Astrocyte (in vitro differentiated cells and primary cell): Measurements from ENCODE around the gene RPL7L1. TPM values are rescaled to one million over a fixed set of nuclear protein-coding genes. Genes with fewer than 3 reads are reported as not detected.

ENCODE experiments used
- DNase-seq: peaks from one replicate; pipeline ENCODE4 v3.0.0-alpha.2; 2010; ENCODE audit warnings: low read depth
- FAIRE-seq: peaks from 2 replicates; lab custom pipeline; 2011; peaks lifted over from hg19 to GRCh38; lab: Jason Lieb, UNC
- H2AFZ ChIP-seq: 2 replicates; pipeline ENCODE4 v1.6.0; 2012; ENCODE audit warnings: low read depth, low read length, inconsistent platforms
- H3K27ac ChIP-seq: 2 replicates; pipeline ENCODE4 v1.5.1; 2011; ENCODE audit warnings: low read depth, low read length, inconsistent platforms
- H3K27me3 ChIP-seq: 2 replicates; pipeline ENCODE4 v1.6.0; 2011; ENCODE audit warnings: low read length, inconsistent platforms; ENCODE audit not compliant: insufficient read depth
- H3K36me3 ChIP-seq: 2 replicates; pipeline ENCODE4 v1.5.1; 2011; ENCODE audit warnings: low read length, inconsistent platforms; ENCODE audit not compliant: insufficient read depth
- H3K4me1 ChIP-seq: 2 replicates; pipeline ENCODE4 v1.5.1; 2011; ENCODE audit warnings: low read length, inconsistent platforms; ENCODE audit not compliant: insufficient read depth
- H3K4me2 ChIP-seq: 2 replicates; pipeline ENCODE4 v1.6.0; 2012; ENCODE audit warnings: low read length, inconsistent platforms
- H3K4me3 ChIP-seq: 2 replicates; pipeline ENCODE4 v1.5.1; 2011; ENCODE audit warnings: low read depth, mild to moderate bottlenecking, low read length, inconsistent platforms; ENCODE audit not compliant: insufficient read depth
- H3K79me2 ChIP-seq: 2 replicates; pipeline ENCODE4 v1.6.0; 2012; ENCODE audit warnings: mild to moderate bottlenecking, low read length, inconsistent platforms; ENCODE audit not compliant: insufficient read depth
- H3K9ac ChIP-seq: 2 replicates; pipeline ENCODE4 v1.6.0; 2012; ENCODE audit warnings: mild to moderate bottlenecking, low read length, inconsistent platforms
- H3K9me3 ChIP-seq: 2 replicates; pipeline ENCODE4 v1.5.1; 2012; ENCODE audit warnings: low read depth, mild to moderate bottlenecking, low read length, inconsistent platforms; ENCODE audit not compliant: insufficient read depth
- H4K20me1 ChIP-seq: 2 replicates; pipeline ENCODE4 v1.6.0; 2012; ENCODE audit warnings: low read length, inconsistent platforms; ENCODE audit not compliant: insufficient read depth
- H3K27ac Mint-ChIP-seq: one replicate; pipeline ENCODE4 v1.8.0; 2021; ENCODE audit warnings: mild to moderate bottlenecking, mixed read lengths; ENCODE audit not compliant: unreplicated experiment
- H3K27me3 Mint-ChIP-seq: one replicate; pipeline ENCODE4 v1.8.0; 2021; ENCODE audit warnings: low read depth, mixed read lengths; ENCODE audit not compliant: unreplicated experiment
- H3K36me3 Mint-ChIP-seq: one replicate; pipeline ENCODE4 v1.8.0; 2021; ENCODE audit warnings: low read depth, mixed read lengths; ENCODE audit not compliant: unreplicated experiment
- H3K4me1 Mint-ChIP-seq: one replicate; pipeline ENCODE4 v1.8.0; 2021; ENCODE audit warnings: low read depth, mixed read lengths; ENCODE audit not compliant: unreplicated experiment
- H3K4me3 Mint-ChIP-seq: one replicate; pipeline ENCODE4 v1.8.0; 2021; ENCODE audit warnings: mild to moderate bottlenecking, moderate library complexity, mixed read lengths; ENCODE audit not compliant: unreplicated experiment
- H3K9me3 Mint-ChIP-seq: one replicate; pipeline ENCODE4 v1.8.0; 2021; ENCODE audit warnings: mild to moderate bottlenecking, mixed read lengths; ENCODE audit not compliant: unreplicated experiment
- CTCF ChIP-seq: IDR thresholded peaks from 2 replicates; pipeline ENCODE4 v1.5.1; 2011; ENCODE audit warnings: low read depth, mild to moderate bottlenecking, inconsistent platforms, low read length, moderate library complexity; ENCODE audit not compliant: insufficient read depth
- EZH2 ChIP-seq: IDR thresholded peaks from 2 replicates; pipeline ENCODE4 v1.6.1; 2012; ENCODE audit warnings: mild to moderate bottlenecking, low read length, inconsistent platforms; ENCODE audit not compliant: insufficient read depth
- total RNA-seq: library from RNA; stranded (reverse); gene quantifications from 2 replicates; pipeline ENCODE4 v1.2.1, GENCODE V29; 2021

The RPL7L1 gene
- total RNA-seq, 1 donor from 2014 or later: 92.0 TPM

DNA sequence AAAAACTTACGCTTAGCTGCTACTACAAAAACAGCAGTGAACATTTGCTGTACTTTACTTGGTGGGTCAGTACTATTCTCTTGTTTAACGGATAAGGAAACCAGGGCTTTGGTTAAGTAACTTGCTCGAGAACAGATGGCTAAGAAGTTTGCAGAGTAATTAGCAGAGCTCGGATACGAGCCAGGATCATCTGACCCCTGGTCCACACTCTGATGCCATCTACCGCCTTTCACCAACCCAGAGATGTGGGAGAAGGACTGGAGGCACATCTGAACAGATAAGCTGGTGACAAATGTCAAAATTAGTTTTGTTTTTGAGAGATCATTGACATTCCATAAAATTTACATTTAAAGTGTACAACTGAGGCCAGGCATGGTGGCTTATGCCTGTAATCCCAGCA is 18.9 kb upstream of the RPL7L1 start:
- Mint-ChIP-seq H3K4me1 (no peaks in the 10 kb centered on the region), H3K4me3 (no peak overlapping the region), H3K27ac (no peak overlapping the region), H3K27me3 (no peaks in the 10 kb centered on the region), H3K36me3 (peaks cover 17% of the 10 kb centered on the region), H3K9me3 (no peaks in the 10 kb centered on the region)
- FAIRE-seq: no peak
- no peaks in the 10 kb centered on the region for H3K27me3 ChIP-seq
- no peak for TF ChIP-seq EZH2
- TF ChIP-seq CTCF: no peak
- no peak overlapping the region for H2AFZ ChIP-seq
- no peaks in the 10 kb centered on the region for H3K79me2 ChIP-seq
- H3K4me1 ChIP-seq: no peaks in the 10 kb centered on the region
- H3K36me3 ChIP-seq: peaks cover 7% of the 10 kb centered on the region
- H3K4me3 ChIP-seq: no peak overlapping the region
- H3K9ac ChIP-seq: no peak overlapping the region
- H3K27ac ChIP-seq: no peak overlapping the region
- no peaks in the 10 kb centered on the region for H4K20me1 ChIP-seq
- DNase-seq: no peak
- no peaks in the 10 kb centered on the region for H3K9me3 ChIP-seq
- no peak overlapping the region for H3K4me2 ChIP-seq

- H2AFZ ChIP-seq: no peak overlapping the region
- H3K9me3 ChIP-seq: no peaks in the 10 kb centered on the region
- H3K4me3 ChIP-seq: no peak overlapping the region
- Mint-ChIP-seq H3K9me3 (no peaks in the 10 kb centered on the region), H3K4me1 (no peaks in the 10 kb centered on the region), H3K27ac (no peak overlapping the region), H3K27me3 (no peaks in the 10 kb centered on the region), H3K36me3 (peaks cover 22% of the 10 kb centered on the region), H3K4me3 (no peak overlapping the region)
- H3K79me2 ChIP-seq: no peaks in the 10 kb centered on the region
- no peak for DNase-seq
- H3K36me3 ChIP-seq: peaks cover 9% of the 10 kb centered on the region
- TF ChIP-seq EZH2 (no peak), CTCF (no peak)
- no peaks in the 10 kb centered on the region for H4K20me1 ChIP-seq
- H3K27me3 ChIP-seq: no peaks in the 10 kb centered on the region
- FAIRE-seq: no peak
- H3K4me1 ChIP-seq: no peaks in the 10 kb centered on the region
- no peak overlapping the region for H3K9ac ChIP-seq
- H3K27ac ChIP-seq: no peak overlapping the region
- H3K4me2 ChIP-seq: no peak overlapping the region
Measured at GRCh38 chr6:42864602-42865001, 14.8 kb upstream of the RPL7L1 start.

- H3K4me2 ChIP-seq: no peak overlapping the region
- H3K4me3 Mint-ChIP-seq: no peak overlapping the region
- TF ChIP-seq CTCF (no peak), EZH2 (no peak)
- no peaks in the 10 kb centered on the region for H3K4me1 Mint-ChIP-seq
- H4K20me1 ChIP-seq: no peaks in the 10 kb centered on the region
- no peak for DNase-seq
- no peaks in the 10 kb centered on the region for H3K4me1 ChIP-seq
- no peak for FAIRE-seq
- H3K79me2 ChIP-seq: no peaks in the 10 kb centered on the region
- H3K27me3 ChIP-seq: no peaks in the 10 kb centered on the region
- peaks cover 8% of the 10 kb centered on the region for H3K36me3 Mint-ChIP-seq
- H3K9ac ChIP-seq: no peak overlapping the region
- no peak overlapping the region for H3K27ac ChIP-seq
- no peaks in the 10 kb centered on the region for H3K9me3 ChIP-seq
- H3K4me3 ChIP-seq: no peak overlapping the region
- H2AFZ ChIP-seq: no peak overlapping the region
- peaks cover 3% of the 10 kb centered on the region for H3K36me3 ChIP-seq
- no peaks in the 10 kb centered on the region for H3K9me3 Mint-ChIP-seq
- H3K27ac Mint-ChIP-seq: no peak overlapping the region
- H3K27me3 Mint-ChIP-seq: no peaks in the 10 kb centered on the region
Measured at GRCh38 chr6:42870145-42870936, 9.1 kb upstream of the RPL7L1 start.
